GM23248 (cell line): ENCODE data around the gene GPR83. TPM values are rescaled to one million over a fixed set of nuclear protein-coding genes. Genes with fewer than 3 reads are reported as not detected.

Experiments
- DNase-seq: peaks from one replicate; pipeline ENCODE4 v3.0.0-alpha.2; 2015
- H2AFZ ChIP-seq: fragments of 200-600 bp; sonication (generic); 2 replicates; pipeline ENCODE4 v1.6.1; 2016; ENCODE audit warnings: antibody characterized with exemption
- H3F3A ChIP-seq: fragments of 200-600 bp; sonication (generic); 2 replicates; pipeline ENCODE4 v1.6.1; 2016; ENCODE audit warnings: mild to moderate bottlenecking, antibody characterized with exemption, mixed run types; ENCODE audit not compliant: insufficient read depth
- H3K27ac ChIP-seq: fragments of 200-600 bp; sonication (generic); 2 replicates; pipeline ENCODE4 v1.5.1; 2016; ENCODE audit warnings: mild to moderate bottlenecking
- H3K27me3 ChIP-seq: fragments of 200-600 bp; sonication (generic); replicated peaks from 2 replicates; pipeline ENCODE4 v1.6.1; 2016; ENCODE audit warnings: mild to moderate bottlenecking; ENCODE audit not compliant: insufficient read depth
- H3K36me3 ChIP-seq: fragments of 200-600 bp; sonication (generic); 2 replicates; pipeline ENCODE4 v1.6.1; 2016; ENCODE audit warnings: low read depth, mild to moderate bottlenecking
- H3K4me1 ChIP-seq: fragments of 200-600 bp; sonication (generic); 2 replicates; pipeline ENCODE4 v1.6.1; 2016; ENCODE audit warnings: mild to moderate bottlenecking; ENCODE audit not compliant: insufficient read depth
- H3K4me2 ChIP-seq: fragments of 200-600 bp; sonication (generic); one replicate; pipeline ENCODE4 v1.6.1; 2016; ENCODE audit warnings: mild to moderate bottlenecking; ENCODE audit not compliant: unreplicated experiment
- H3K4me3 ChIP-seq: fragments of 200-600 bp; sonication (generic); 2 replicates; pipeline ENCODE4 v1.5.1; 2016; ENCODE audit warnings: mild to moderate bottlenecking
- H3K79me2 ChIP-seq: fragments of 200-600 bp; sonication (generic); 2 replicates; pipeline ENCODE4 v1.6.1; 2016; ENCODE audit warnings: mild to moderate bottlenecking; ENCODE audit not compliant: insufficient read depth
- H3K9ac ChIP-seq: fragments of 200-600 bp; sonication (generic); 2 replicates; pipeline ENCODE4 v1.6.1; 2016; ENCODE audit warnings: mild to moderate bottlenecking
- H3K9me2 ChIP-seq: fragments of 200-600 bp; sonication (generic); 2 replicates; pipeline ENCODE4 v1.6.1; 2016; ENCODE audit warnings: mixed run types, mild to moderate bottlenecking, moderate library complexity; ENCODE audit not compliant: insufficient read depth
- H3K9me3 ChIP-seq: fragments of 200-600 bp; sonication (generic); one replicate; pipeline ENCODE4 v1.6.1; 2017; ENCODE audit warnings: low read depth
- H4K20me1 ChIP-seq: fragments of 200-600 bp; sonication (generic); 2 replicates; pipeline ENCODE4 v1.6.0; 2016; ENCODE audit not compliant: insufficient read depth
- EZH2 ChIP-seq: fragments of 200-600 bp; sonication (generic); IDR thresholded peaks from 2 replicates; pipeline ENCODE4 v1.6.1; 2018; ENCODE audit warnings: antibody characterized with exemption, mild to moderate bottlenecking; ENCODE audit not compliant: insufficient read depth, poor library complexity, severe bottlenecking
- EZH2phosphoT487 ChIP-seq: fragments of 200-600 bp; sonication (generic); IDR thresholded peaks from 2 replicates; pipeline ENCODE4 v1.6.1; 2018; ENCODE audit warnings: antibody characterized with exemption, moderate library complexity, mild to moderate bottlenecking, low read depth; ENCODE audit not compliant: insufficient read depth
- WGBS, 2 experiments: methylation state at CpG; one replicate each; pipeline ENCODE4 v1.1.6; 2015 to 2017; ENCODE audit warnings: low lambda C conversion rate in 2 of 2, low coverage in 1 of 2; ENCODE audit errors: missing lambda C conversion rate in 2 of 2; 5-methylcytosine and 5-hydroxymethylcytosine counted together
- in situ Hi-C: fragments of 300-500 bp; cut with MboI; formaldehyde crosslinking; loops from 2 replicates; pipeline ENCODE4 v1.15.0; 2020
- polyA plus RNA-seq: library from polyadenylated mRNA; unstranded; fragments of >200 nt; fragmentation: Nextera tagmentation; extraction: Ambion mirVana; gene quantifications from 2 replicates; pipeline ENCODE4 v1.2.1, GENCODE V29; 2016
- total RNA-seq: library from RNA; depleted of rRNA; stranded (reverse); fragments of >200 nt; shearing (Covaris generic); gene quantifications from 2 replicates; pipeline ENCODE4 v1.2.3, GENCODE V29; 2014

The GPR83 gene
- total and polyA plus RNA-seq, 2 experiments from 2014 or later = not detected

- in situ Hi-C loops = no loop called here
- H3K27me3 ChIP-seq = no peaks in the 10 kb centered on the region
- H3K4me3 ChIP-seq = no peak overlapping the region
- WGBS, 2 experiments = 79 to 83% methylated on average over 4 of the region's 4 CpGs
- peaks cover 14% of the 10 kb centered on the region for H3K36me3 ChIP-seq
- no peak overlapping the region for H3K27ac ChIP-seq
- peaks cover 20% of the 10 kb centered on the region for H3K4me1 ChIP-seq
- no peak for TF ChIP-seq EZH2phosphoT487
- no peak for TF ChIP-seq EZH2
- DNase-seq = no peak
- H3K79me2 ChIP-seq = no peaks in the 10 kb centered on the region
- no peaks in the 10 kb centered on the region for H3K9me2 ChIP-seq
- no peaks in the 10 kb centered on the region for H4K20me1 ChIP-seq
- H2AFZ ChIP-seq = no peak overlapping the region
- peaks cover 13% of the 10 kb centered on the region for H3F3A ChIP-seq
- no peak overlapping the region for H3K4me2 ChIP-seq
- no peaks in the 10 kb centered on the region for H3K9me3 ChIP-seq
- no peak overlapping the region for H3K9ac ChIP-seq
Measured at GRCh38 chr11:94447149-94447548, 45.9 kb upstream of the GPR83 start.

- Histone ChIP-seq H3K4me1 (peaks cover 20% of the 10 kb centered on the region), H3F3A (peaks cover 13% of the 10 kb centered on the region), H3K36me3 (peaks cover 14% of the 10 kb centered on the region), H3K27ac (no peak overlapping the region), H3K4me2 (no peak overlapping the region), H3K9ac (no peak overlapping the region), H3K9me3 (no peaks in the 10 kb centered on the region), H4K20me1 (no peaks in the 10 kb centered on the region), H3K79me2 (no peaks in the 10 kb centered on the region), H3K4me3 (no peak overlapping the region), H3K9me2 (no peaks in the 10 kb centered on the region), H3K27me3 (no peaks in the 10 kb centered on the region), H2AFZ (no peak overlapping the region)
- TF ChIP-seq EZH2phosphoT487 (no peak), EZH2 (no peak)
- in situ Hi-C loops = no loop called here
- 50 to 71% methylated on average over 1 of the region's 1 CpG for WGBS, 2 experiments
- no peak for DNase-seq
Measured at GRCh38 chr11:94445641-94446040, 44.4 kb upstream of the GPR83 start.

- Histone ChIP-seq H2AFZ (no peak overlapping the region), H3K9me3 (no peaks in the 10 kb centered on the region), H3K79me2 (no peaks in the 10 kb centered on the region), H3K4me1 (no peaks in the 10 kb centered on the region), H3K9ac (no peak overlapping the region), H3K36me3 (peaks cover 18% of the 10 kb centered on the region), H3K9me2 (no peaks in the 10 kb centered on the region), H3K27ac (no peak overlapping the region), H3K4me3 (no peak overlapping the region), H3F3A (no peaks in the 10 kb centered on the region), H3K27me3 (no peaks in the 10 kb centered on the region), H4K20me1 (no peaks in the 10 kb centered on the region), H3K4me2 (no peak overlapping the region)
- in situ Hi-C loops = no loop called here
- TF ChIP-seq EZH2 = no peak
- TF ChIP-seq EZH2phosphoT487 = no peak
- WGBS, 2 experiments = 87 to 100% methylated on average over 1 of the region's 1 CpG
- no peak for DNase-seq
Measured at GRCh38 chr11:94433049-94433448, 31.8 kb upstream of the GPR83 start.

- in situ Hi-C loops = loop anchor here (10.0 kb wide), 1 partner anchor 530 kb away; no protein-coding TSS in a partner anchor
Measured at GRCh38 chr11:94424662-94425061, 23.4 kb upstream of the GPR83 start.

More at GRCh38 chr11:94424662-94425061, 23.4 kb upstream of the GPR83 start:
- H3K9me3 ChIP-seq = no peaks in the 10 kb centered on the region
- WGBS, 2 experiments = 53 to 56% methylated on average over 2 of the region's 2 CpGs
- no peaks in the 10 kb centered on the region for H3K9me2 ChIP-seq
- no peaks in the 10 kb centered on the region for H3K79me2 ChIP-seq
- H3K4me1 ChIP-seq = 0 out of 2 replicates have a peak, but pooled peaks cover 3% of the 10 kb centered on the region
- H3K27ac ChIP-seq = no peak overlapping the region
- no peak overlapping the region for H3K4me2 ChIP-seq
- no peak overlapping the region for H2AFZ ChIP-seq
- no peak overlapping the region for H3K4me3 ChIP-seq
- H3K9ac ChIP-seq = no peak overlapping the region
- no peaks in the 10 kb centered on the region for H3K36me3 ChIP-seq
- TF ChIP-seq EZH2 (no peak), EZH2phosphoT487 (no peak)
- peak; percentile 34 for DNase-seq
- no peaks in the 10 kb centered on the region for H3F3A ChIP-seq
- no peaks in the 10 kb centered on the region for H3K27me3 ChIP-seq
- no peaks in the 10 kb centered on the region for H4K20me1 ChIP-seq
